Coronary artery (tissue), 2 donors: ENCODE measurements around the gene CD151.

Source experiments
- DNase-seq: peaks from one replicate; pipeline ENCODE4 v3.0.0-alpha.2; 2017; ENCODE audit warnings: low spot score
- H3K27ac ChIP-seq, 2 donors: fragments of 200-600 bp; sonication (generic); one replicate each; pipeline ENCODE4 v1.5.1; 2016 to 2019
- H3K4me3 ChIP-seq: fragments of 200-600 bp; sonication (generic); 2 replicates; pipeline ENCODE4 v1.5.1; 2016; ENCODE audit warnings: mild to moderate bottlenecking, moderate library complexity
- TF ChIP-seq, protein P1 (sequence below): fragments of 200-600 bp; sonication (generic); IDR thresholded peaks from one replicate; pipeline ENCODE4 v1.5.1; 2019; ENCODE audit warnings: antibody characterized with exemption

CD151 gene

DNA sequence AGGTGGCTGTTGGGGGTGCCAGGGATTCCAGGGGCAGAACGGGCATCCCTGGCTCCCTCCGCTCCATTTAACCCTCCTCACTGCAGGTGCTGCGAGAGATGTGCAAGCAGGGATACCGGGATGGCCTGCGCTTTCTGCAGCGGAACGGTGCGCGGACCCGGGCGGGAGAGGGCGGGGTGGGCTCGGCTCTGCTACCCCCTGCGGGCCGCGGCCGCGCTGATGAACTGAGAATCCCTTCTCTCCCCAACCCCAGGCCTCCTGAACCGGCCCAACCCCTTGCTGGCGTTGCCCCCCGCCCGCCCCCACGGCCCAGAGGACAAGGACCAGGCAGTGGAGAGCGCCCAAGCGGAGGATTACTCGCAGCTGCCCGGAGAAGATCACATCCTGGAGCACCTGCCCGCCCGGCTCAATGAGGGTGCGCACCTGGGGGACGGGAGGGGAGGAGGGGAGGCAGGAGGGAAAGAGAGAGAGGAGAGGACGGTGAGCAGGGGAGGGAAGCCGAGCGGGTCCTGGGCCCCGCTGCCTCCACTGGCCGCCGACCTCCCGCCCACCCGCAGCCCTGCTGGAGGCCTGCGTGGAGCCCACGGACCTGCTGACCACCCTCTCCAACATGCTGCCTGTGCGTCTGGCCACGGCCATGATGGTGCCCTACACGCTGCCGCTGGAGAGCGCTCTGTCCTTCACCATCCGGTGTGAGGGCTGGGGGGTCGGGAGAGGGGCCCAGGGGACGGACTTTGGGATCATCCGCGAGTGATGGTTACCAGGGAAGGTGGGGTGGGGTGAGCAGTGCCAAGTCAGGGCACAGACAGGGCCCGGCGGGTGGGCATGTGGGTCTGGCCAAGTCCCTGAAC is 9.1 kb upstream of the CD151 start:
- no peak for DNase-seq
- no peak overlapping the region for H3K4me3 ChIP-seq
- no peak overlapping the region for H3K27ac ChIP-seq
- TF ChIP-seq, protein P1, sequence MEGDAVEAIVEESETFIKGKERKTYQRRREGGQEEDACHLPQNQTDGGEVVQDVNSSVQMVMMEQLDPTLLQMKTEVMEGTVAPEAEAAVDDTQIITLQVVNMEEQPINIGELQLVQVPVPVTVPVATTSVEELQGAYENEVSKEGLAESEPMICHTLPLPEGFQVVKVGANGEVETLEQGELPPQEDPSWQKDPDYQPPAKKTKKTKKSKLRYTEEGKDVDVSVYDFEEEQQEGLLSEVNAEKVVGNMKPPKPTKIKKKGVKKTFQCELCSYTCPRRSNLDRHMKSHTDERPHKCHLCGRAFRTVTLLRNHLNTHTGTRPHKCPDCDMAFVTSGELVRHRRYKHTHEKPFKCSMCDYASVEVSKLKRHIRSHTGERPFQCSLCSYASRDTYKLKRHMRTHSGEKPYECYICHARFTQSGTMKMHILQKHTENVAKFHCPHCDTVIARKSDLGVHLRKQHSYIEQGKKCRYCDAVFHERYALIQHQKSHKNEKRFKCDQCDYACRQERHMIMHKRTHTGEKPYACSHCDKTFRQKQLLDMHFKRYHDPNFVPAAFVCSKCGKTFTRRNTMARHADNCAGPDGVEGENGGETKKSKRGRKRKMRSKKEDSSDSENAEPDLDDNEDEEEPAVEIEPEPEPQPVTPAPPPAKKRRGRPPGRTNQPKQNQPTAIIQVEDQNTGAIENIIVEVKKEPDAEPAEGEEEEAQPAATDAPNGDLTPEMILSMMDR = no peak

DNA sequence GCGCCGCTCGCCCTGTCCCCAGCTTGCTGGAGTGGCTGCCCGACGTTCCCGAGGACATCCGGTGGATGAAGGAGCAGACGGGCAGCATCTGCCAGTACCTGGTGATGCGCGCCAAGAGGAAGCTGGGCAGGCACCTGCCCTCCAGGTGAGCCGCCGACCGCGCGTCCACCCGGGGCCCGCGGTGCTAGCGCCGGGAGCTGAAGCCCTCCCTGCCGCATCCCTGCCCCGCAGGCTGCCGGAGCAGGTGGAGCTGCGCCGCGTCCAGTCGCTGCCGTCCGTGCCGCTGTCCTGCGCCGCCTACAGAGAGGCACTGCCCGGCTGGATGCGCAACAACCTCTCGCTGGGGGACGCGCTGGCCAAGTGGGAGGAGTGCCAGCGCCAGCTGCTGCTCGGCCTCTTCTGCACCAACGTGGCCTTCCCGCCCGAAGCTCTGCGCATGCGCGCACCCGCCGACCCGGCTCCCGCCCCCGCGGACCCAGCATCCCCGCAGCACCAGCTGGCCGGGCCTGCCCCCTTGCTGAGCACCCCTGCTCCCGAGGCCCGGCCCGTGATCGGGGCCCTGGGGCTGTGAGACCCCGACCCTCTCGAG is 8.4 kb upstream of the CD151 start:
- Histone ChIP-seq H3K27ac (no peak overlapping the region), H3K4me3 (no peak overlapping the region)
- TF ChIP-seq, protein P1 = no peak
- DNase-seq = no peak

DNA sequence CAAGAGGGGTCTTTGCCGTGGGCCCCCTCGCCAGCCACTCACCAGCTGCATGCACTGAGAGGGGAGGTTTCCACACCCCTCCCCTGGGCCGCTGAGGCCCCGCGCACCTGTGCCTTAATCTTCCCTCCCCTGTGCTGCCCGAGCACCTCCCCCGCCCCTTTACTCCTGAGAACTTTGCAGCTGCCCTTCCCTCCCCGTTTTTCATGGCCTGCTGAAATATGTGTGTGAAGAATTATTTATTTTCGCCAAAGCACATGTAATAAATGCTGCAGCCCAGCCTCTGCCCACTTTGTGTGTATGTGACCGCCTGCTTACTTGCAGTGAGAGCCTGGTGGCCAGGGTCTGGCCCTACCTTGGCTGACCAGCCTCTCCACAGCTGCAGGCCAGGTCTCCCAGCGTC is 7.8 kb upstream of the CD151 start:
- TF ChIP-seq, protein P1 = no peak
- no peak for DNase-seq
- Histone ChIP-seq H3K4me3 (no peak overlapping the region), H3K27ac (no peak overlapping the region)

DNA sequence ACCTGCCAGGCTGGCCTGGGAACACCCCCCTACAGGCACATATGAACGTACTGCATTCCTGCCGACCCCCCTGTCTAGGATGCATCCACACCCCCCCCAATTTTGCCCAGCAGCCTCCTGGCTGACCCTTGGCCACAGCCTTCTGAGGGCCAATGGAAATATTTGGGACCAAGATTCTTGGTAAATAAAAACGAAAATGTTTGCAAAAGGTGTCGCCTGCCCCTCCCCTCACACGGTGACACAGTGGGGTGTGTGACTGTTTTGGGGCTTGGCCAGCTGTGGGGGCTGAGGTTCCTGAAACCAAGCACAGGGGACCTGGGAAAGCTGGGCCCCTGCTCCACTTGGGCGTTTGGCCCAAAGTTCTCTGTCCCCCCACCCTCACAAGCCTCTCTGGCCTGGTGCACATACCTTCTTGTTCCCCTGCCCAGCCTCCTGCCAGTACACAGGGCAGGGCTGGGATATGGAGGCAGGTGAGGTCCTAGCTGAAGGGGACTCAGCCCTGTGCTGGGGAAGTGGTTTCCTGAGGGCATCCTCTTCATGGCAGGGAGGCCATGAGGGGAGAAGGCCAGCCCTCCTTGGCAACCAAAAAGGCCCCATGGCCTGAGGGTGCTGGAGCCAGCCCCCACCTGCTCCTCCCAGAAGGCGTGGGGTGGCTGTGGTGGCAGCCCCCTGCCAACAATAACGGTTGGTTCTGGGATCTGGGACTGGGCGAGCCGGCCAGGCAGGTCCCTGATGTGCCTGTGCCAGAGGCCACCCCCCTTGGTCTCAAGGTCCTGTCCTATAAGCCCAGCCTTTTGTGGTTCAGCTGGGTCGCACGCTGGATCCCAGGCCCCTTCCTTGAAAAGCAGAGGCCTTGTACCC is 7.2 kb upstream of the CD151 start:
- no peak overlapping the region for H3K4me3 ChIP-seq
- no peak for DNase-seq
- TF ChIP-seq, protein P1 = no peak
- H3K27ac ChIP-seq = no peak overlapping the region

DNA sequence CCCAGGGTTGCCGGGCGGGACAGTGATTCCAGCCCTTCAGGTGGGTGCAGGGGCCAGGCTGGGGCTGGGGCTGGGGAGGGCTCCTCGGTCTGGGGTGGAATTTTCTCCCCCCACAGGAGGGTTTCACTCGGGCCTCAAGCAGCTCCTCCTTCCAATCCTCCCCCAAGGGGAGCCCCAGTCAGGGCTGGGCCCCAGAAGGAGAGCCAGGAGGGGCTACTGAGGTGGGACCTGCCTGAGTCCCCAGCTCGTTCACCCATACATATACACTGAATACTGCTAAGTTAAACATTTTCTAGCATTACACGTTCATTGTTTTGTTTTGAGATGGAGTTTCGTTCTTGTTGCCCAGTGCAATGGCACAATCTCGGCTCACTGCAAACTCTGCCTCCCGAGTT is 6.5 kb upstream of the CD151 start:
- Histone ChIP-seq H3K4me3 (no peak overlapping the region), H3K27ac (no peak overlapping the region)
- no peak for DNase-seq
- TF ChIP-seq, protein P1 = no peak

DNA sequence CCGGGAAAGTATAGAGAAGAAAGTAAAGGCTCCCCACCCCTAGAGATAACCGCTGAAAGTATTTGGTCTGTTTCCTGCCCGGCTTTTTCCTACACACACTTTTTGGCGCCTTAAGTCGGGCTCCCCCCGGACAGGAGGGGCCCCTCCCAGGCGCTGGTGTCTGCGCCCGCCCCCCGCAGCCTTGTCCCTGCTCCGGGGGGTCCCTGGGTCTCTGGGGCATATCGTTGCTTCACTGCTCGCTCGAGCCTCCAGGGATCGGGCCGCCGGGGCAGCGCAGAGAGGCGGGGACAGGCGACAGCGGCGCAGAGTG is 6.0 kb upstream of the CD151 start:
- no peak for DNase-seq
- Histone ChIP-seq H3K27ac (peak overlapping the region; percentile 37 to 70), H3K4me3 (peak overlapping the region; percentile 64)
- TF ChIP-seq, protein P1 = no peak
